H1 (cell line): ENCODE measurements around the gene INPP5A. TPM values are rescaled to one million over a fixed set of nuclear protein-coding genes. Genes with fewer than 3 reads are reported as not detected.

Experiments
- CTCF ChIA-PET: fragments of 300-600 bp; sonication (Branson Sonifier 250); formaldehyde crosslinking; loops from one replicate; lab custom pipeline; 2021; ENCODE audit not compliant: partially characterized antibody; lab: Charles Lee
- POLR2A ChIA-PET: fragments of 300-600 bp; sonication (Branson Sonifier 250); formaldehyde crosslinking; loops from one replicate; lab custom pipeline; 2021; ENCODE audit warnings: inconsistent platforms; ENCODE audit not compliant: partially characterized antibody; lab: Charles Lee
- DNase-seq, 2 experiments: peaks; one replicate each; pipeline versions ENCODE4 v3.0.0 to v3.0.0-alpha.2; 2010 to 2022; ENCODE audit warnings: low spot score in 2 of 2, low read depth in 1 of 2, mixed read lengths in 1 of 2
- FAIRE-seq: peaks from 2 replicates; lab custom pipeline; 2011; peaks lifted over from hg19 to GRCh38; lab: Jason Lieb, UNC
- H2AFZ ChIP-seq: 2 replicates; pipeline ENCODE4 v1.8.1; 2012; ENCODE audit warnings: low read length, inconsistent platforms
- H2AK5ac ChIP-seq: 2 replicates; pipeline ENCODE4 v1.6.1; 2013; ENCODE audit warnings: low read depth, low read length
- H2BK120ac ChIP-seq: replicated peaks from 2 replicates; pipeline ENCODE3; 2013; ENCODE audit warnings: low read depth, low read length, inconsistent platforms
- H2BK12ac ChIP-seq: 2 replicates; pipeline ENCODE4 v1.6.1; 2013; ENCODE audit warnings: low read depth, low read length
- H2BK15ac ChIP-seq: 2 replicates; pipeline ENCODE4 v1.6.1; 2013; ENCODE audit warnings: low read length
- H2BK20ac ChIP-seq: 2 replicates; pipeline ENCODE4 v1.6.1; 2013; ENCODE audit warnings: low read length
- H2BK5ac ChIP-seq: 2 replicates; pipeline ENCODE4 v1.6.1; 2013; ENCODE audit warnings: low read depth, low read length
- H3K14ac ChIP-seq: 2 replicates; pipeline ENCODE4 v1.6.1; 2013; ENCODE audit warnings: inconsistent platforms; ENCODE audit not compliant: insufficient read length
- H3K18ac ChIP-seq: 2 replicates; pipeline ENCODE4 v1.6.1; 2013; ENCODE audit warnings: low read length; ENCODE audit errors: extremely low read depth
- H3K23ac ChIP-seq: 2 replicates; pipeline ENCODE4 v1.6.1; 2013; ENCODE audit warnings: inconsistent platforms; ENCODE audit not compliant: insufficient read length
- H3K23me2 ChIP-seq: 2 replicates; pipeline ENCODE4 v1.6.1; 2013; ENCODE audit warnings: low read depth, low read length
- H3K27ac ChIP-seq: 2 replicates; pipeline ENCODE4 v1.6.1; 2011; ENCODE audit warnings: low read depth, low read length, inconsistent platforms
- H3K27me3 ChIP-seq, 4 experiments: replicated peaks in 1 of 4; 1 replicate in 1 of 4; 2 replicates in 3 of 4; pipeline versions ENCODE4 v1.6.1 to v1.8.1; 2011 to 2013; ENCODE audit warnings: low read length in 3 of 4, mild to moderate bottlenecking in 3 of 4, inconsistent platforms in 2 of 4, mixed read lengths in 2 of 4, moderate library complexity in 1 of 4; ENCODE audit not compliant: control insufficient read depth in 3 of 4, insufficient read depth in 3 of 4; ENCODE audit errors: extremely low read depth in 1 of 4
- H3K36me3 ChIP-seq, 4 experiments: 2 replicates each; pipeline versions ENCODE4 v1.6.1 to v1.8.1; 2011 to 2013; ENCODE audit warnings: mild to moderate bottlenecking in 4 of 4, low read length in 3 of 4, moderate library complexity in 2 of 4, control low read depth in 1 of 4, inconsistent platforms in 1 of 4; ENCODE audit not compliant: insufficient read depth in 4 of 4, control insufficient read depth in 2 of 4
- H3K4ac ChIP-seq: replicated peaks from 2 replicates; pipeline ENCODE3; 2013; ENCODE audit warnings: low read length, low read depth, mixed read lengths, inconsistent platforms; ENCODE audit not compliant: insufficient read length
- H3K4me1 ChIP-seq, 4 experiments: replicated peaks in 1 of 4; 1 replicate in 1 of 4; 2 replicates in 3 of 4; pipeline versions ENCODE4 v1.6.1 to v1.8.1; 2011 to 2013; ENCODE audit warnings: low read length in 3 of 4, inconsistent platforms in 2 of 4, mixed read lengths in 1 of 4; ENCODE audit not compliant: insufficient read depth in 4 of 4, control insufficient read depth in 3 of 4
- H3K4me2 ChIP-seq, 2 experiments: 2 replicates each; pipeline versions ENCODE4 v1.6.1 to v1.8.1; 2011 to 2013; ENCODE audit warnings: low read depth in 2 of 2, low read length in 2 of 2, control low read depth in 1 of 2, inconsistent platforms in 1 of 2, mild to moderate bottlenecking in 1 of 2; ENCODE audit not compliant: insufficient read depth in 1 of 2
- H3K4me3 ChIP-seq, 4 experiments: fragments of 200-600, 300-600 bp in 1 of 4; sonication (generic), shearing (Covaris generic), sonication (Bioruptor Twin) in 1 of 4; 2 replicates each; pipeline versions ENCODE4 v1.5.1 to v1.8.1; 2011 to 2016; ENCODE audit warnings: low read length in 4 of 4, low read depth in 3 of 4, control low read depth in 2 of 4, inconsistent platforms in 2 of 4, mild to moderate bottlenecking in 2 of 4, mixed read lengths in 1 of 4, moderate library complexity in 1 of 4; ENCODE audit not compliant: insufficient read depth in 2 of 4; ENCODE audit errors: extremely low read depth in 1 of 4
- H3K56ac ChIP-seq: replicated peaks from 2 replicates; pipeline ENCODE3; 2013; ENCODE audit warnings: low read depth, mild to moderate bottlenecking, mixed read lengths, low read length, inconsistent platforms; ENCODE audit not compliant: insufficient read length
- H3K79me1 ChIP-seq: 2 replicates; pipeline ENCODE4 v1.6.1; 2013; ENCODE audit warnings: low read depth, low read length, control low read depth
- H3K79me2 ChIP-seq, 2 experiments: 2 replicates each; pipeline versions ENCODE4 v1.6.1 to v1.8.1; 2012 to 2013; ENCODE audit warnings: low read length in 2 of 2, mild to moderate bottlenecking in 2 of 2, inconsistent platforms in 1 of 2; ENCODE audit not compliant: insufficient read depth in 2 of 2, control insufficient read depth in 1 of 2
- H3K9ac ChIP-seq, 4 experiments: replicated peaks in 1 of 4; 1 replicate in 1 of 4; 2 replicates in 3 of 4; pipeline versions ENCODE4 v1.6.1 to v1.8.1; 2011 to 2013; ENCODE audit warnings: low read depth in 3 of 4, low read length in 3 of 4, control low read depth in 2 of 4, mild to moderate bottlenecking in 2 of 4, moderate library complexity in 2 of 4, inconsistent platforms in 1 of 4; ENCODE audit errors: extremely low read depth in 1 of 4
- H3K9me3 ChIP-seq, 2 experiments: 2 replicates each; pipeline versions ENCODE4 v1.6.1 to v1.8.1; 2012 to 2013; ENCODE audit warnings: mild to moderate bottlenecking in 2 of 2, moderate library complexity in 2 of 2, control low read depth in 1 of 2, inconsistent platforms in 1 of 2, low read depth in 1 of 2, low read length in 1 of 2, mixed read lengths in 1 of 2; ENCODE audit not compliant: insufficient read depth in 2 of 2
- H4K20me1 ChIP-seq, 2 experiments: replicated peaks in 1 of 2; 2 replicates each; pipeline versions ENCODE3 to v1.8.1; 2011 to 2013; ENCODE audit warnings: inconsistent platforms in 2 of 2, low read length in 2 of 2, mild to moderate bottlenecking in 1 of 2; ENCODE audit not compliant: insufficient read depth in 2 of 2, control insufficient read depth in 1 of 2
- H4K5ac ChIP-seq: 2 replicates; pipeline ENCODE4 v1.6.1; 2013; ENCODE audit warnings: low read length, low read depth, mixed read lengths, inconsistent platforms; ENCODE audit not compliant: insufficient read length
- H4K8ac ChIP-seq: 2 replicates; pipeline ENCODE4 v1.8.0; 2013; ENCODE audit warnings: mild to moderate bottlenecking, moderate library complexity, low read length, inconsistent platforms; ENCODE audit not compliant: insufficient read depth; ENCODE audit errors: extremely low read depth
- H4K91ac ChIP-seq: replicated peaks from 2 replicates; pipeline ENCODE3; 2013; ENCODE audit warnings: low read length, mixed read lengths, inconsistent platforms; ENCODE audit not compliant: insufficient read length
- BRCA1 ChIP-seq: IDR thresholded peaks from 2 replicates; pipeline ENCODE4 v1.6.1; 2012; ENCODE audit warnings: low read depth, low read length, improper control_type of control experiment
- CBX8 ChIP-seq: fragments of 300-800, 300-1000 bp; sonication (generic); IDR thresholded peaks from 2 replicates; pipeline ENCODE4 v1.7.1; 2016; ENCODE audit warnings: low read depth, low read length, borderline replicate concordance
- CTBP2 ChIP-seq: IDR thresholded peaks from 2 replicates; pipeline ENCODE4 v1.7.0; 2011; ENCODE audit warnings: borderline replicate concordance, mild to moderate bottlenecking, moderate library complexity, mixed read lengths, low read length; ENCODE audit not compliant: insufficient read depth, insufficient read length
- HDAC2 ChIP-seq, 2 experiments: fragments of 300-600 bp in 1 of 2; sonication (generic) in 1 of 2; IDR thresholded peaks; 2 replicates each; pipeline ENCODE4 v1.6.1; 2011 to 2012; ENCODE audit warnings: low read depth in 2 of 2, low read length in 2 of 2, mild to moderate bottlenecking in 2 of 2, moderate library complexity in 2 of 2, borderline replicate concordance in 1 of 2, inconsistent platforms in 1 of 2
- KDM4A ChIP-seq: IDR thresholded peaks from one replicate; pipeline ENCODE4 v1.7.1; 2012; ENCODE audit warnings: low read depth, mild to moderate bottlenecking, moderate library complexity, low read length, inconsistent platforms; ENCODE audit not compliant: severe bottlenecking
- POU5F1 ChIP-seq: IDR thresholded peaks from 2 replicates; pipeline ENCODE4 v1.6.1; 2011; ENCODE audit warnings: low read depth, mild to moderate bottlenecking, low read length, moderate library complexity
- RFX5 ChIP-seq: IDR thresholded peaks from 2 replicates; pipeline ENCODE4 v1.6.1; 2011; ENCODE audit warnings: low read depth, low read length, improper control_type of control experiment, borderline replicate concordance
- SIX5 ChIP-seq: IDR thresholded peaks from 2 replicates; pipeline ENCODE4 v1.6.1; 2011; ENCODE audit warnings: mild to moderate bottlenecking, low read depth, low read length
- SUZ12 ChIP-seq: fragments of 200-600 bp; sonication (generic); IDR thresholded peaks from 2 replicates; pipeline ENCODE4 v1.6.1; 2012; ENCODE audit warnings: mild to moderate bottlenecking, inconsistent platforms, low read length, moderate library complexity, mixed read lengths
- TAF7 ChIP-seq: optimal IDR thresholded peaks from 2 replicates; pipeline ENCODE3; 2011; ENCODE audit warnings: low read depth, mild to moderate bottlenecking, inconsistent platforms, low read length, moderate library complexity, borderline replicate concordance
- WGBS, 2 experiments: shearing (Covaris generic) in 1 of 2; methylation state at CpG; one replicate each; pipeline versions ENCODE4 v1.1.6 to v1.1.7; 2013 to 2015; ENCODE audit warnings: low lambda C conversion rate in 2 of 2, mixed read lengths in 2 of 2, inconsistent platforms in 1 of 2, low coverage in 1 of 2, missing lambda C conversion rate in 1 of 2; ENCODE audit not compliant: insufficient replicate concordance in 2 of 2, insufficient coverage in 1 of 2, insufficient read length in 1 of 2; ENCODE audit errors: extremely low coverage in 1 of 2, missing lambda C conversion rate in 1 of 2; 5-methylcytosine and 5-hydroxymethylcytosine counted together
- polyA plus RNA-seq, 7 experiments: library from polyadenylated mRNA; depleted of rRNA in 3 of 7; stranded (reverse) in 5 of 7; unstranded in 2 of 7; fragments of >200 nt in 5 of 7; fragments of 200-250 nt in 2 of 7; gene quantifications; 1 replicate in 5 of 7; 2 replicates in 1 of 7; 4 replicates in 1 of 7; pipeline versions ENCODE4 v1.2.1 to v1.2.3, GENCODE V29; 2011 to 2013; ENCODE audit warnings: missing spikeins in 2 of 7, mixed read lengths in 2 of 7
- total RNA-seq: library from RNA; stranded (reverse); fragmentation: NEBNext Ultra II Directional; extraction: Animal tissue kit (Norgen Biotek cat#: 25700); gene quantifications from 2 replicates; pipeline ENCODE4 v1.2.1, GENCODE V29; 2021

Gene INPP5A
- total and polyA plus RNA-seq, 2 of the 8 experiments (the other 6 are each of a cell fraction or from before 2014, with no cell fraction given) = 19.7 to 27.5 TPM

- DNase-seq = no peak
- H4K20me1 ChIP-seq = peaks cover 0 to 1% of the 10 kb centered on the region in 2 experiments
- no peaks in the 10 kb centered on the region; the same call in 1 of the 2 replicates for H3K79me1 ChIP-seq
- POLR2A ChIA-PET = interaction anchor here (0.8 kb wide), 1 partner anchor 89 kb away, joined by 3 read pairs; no protein-coding TSS in a partner anchor
- H3K4me3 ChIP-seq = no peak overlapping the region
- H3K56ac ChIP-seq = no peak overlapping the region
- CTCF ChIA-PET = interaction anchor here (1.0 to 1.5 kb wide), 3 partner anchors 13 to 91 kb away, joined by 3 to 5 read pairs (median 3); no protein-coding TSS in a partner anchor
- peak overlapping the region; percentile 55 for H4K91ac ChIP-seq
- no peak overlapping the region for H3K14ac ChIP-seq
- no peak overlapping the region for H2AK5ac ChIP-seq
- no peaks in the 10 kb centered on the region for H3K27me3 ChIP-seq
- H4K5ac ChIP-seq = no peak overlapping the region
- no peaks in the 10 kb centered on the region for H3K23me2 ChIP-seq
- H2BK120ac ChIP-seq = no peak overlapping the region
- peak overlapping the region; percentile 51 for H3K4ac ChIP-seq
- no peak overlapping the region for H3K27ac ChIP-seq
- H2BK5ac ChIP-seq = no peak overlapping the region
- no peak overlapping the region for H2BK15ac ChIP-seq
- H3K18ac ChIP-seq = peak overlapping the region; percentile 88; the same call in 1 of the 2 replicates
- H2BK12ac ChIP-seq = no peak overlapping the region
- H3K23ac ChIP-seq = no peak overlapping the region
- no peak overlapping the region for H2BK20ac ChIP-seq
- H3K9me3 ChIP-seq = no peaks in the 10 kb centered on the region
- no peak overlapping the region for H3K9ac ChIP-seq
- no peak overlapping the region for H3K4me2 ChIP-seq
- H2AFZ ChIP-seq = no peak overlapping the region
- H3K79me2 ChIP-seq = no peaks in the 10 kb centered on the region
- FAIRE-seq = no peak
- peaks cover 0 to 38% (median 11%) of the 10 kb centered on the region in 4 experiments; a peak in 6 of 7 replicates for H3K4me1 ChIP-seq
- no peaks in the 10 kb centered on the region for H3K36me3 ChIP-seq
- WGBS, 2 experiments = 89% methylated on average over 13 of the region's 13 CpGs; no CpG with 5 or more reads in 1 of the 2 experiments
- no peak for TF ChIP-seq SUZ12
- TF ChIP-seq SIX5 = no peak
- TF ChIP-seq POU5F1 = no peak
- no peak for TF ChIP-seq TAF7
- no peak for TF ChIP-seq HDAC2 (IDR thresholded peaks at IDR 0.05; ENCODE audit: borderline replicate concordance in 1 of 2, low read depth in 2 of 2, low read length in 2 of 2)
- TF ChIP-seq RFX5 = no peak
- TF ChIP-seq BRCA1 = no peak
- TF ChIP-seq CBX8 = no peak
- TF ChIP-seq KDM4A = no peak
- TF ChIP-seq CTBP2 = no peak
- TF ChIP-seq, all 59 proteins: peak for 0
- 0 out of 2 replicates have a peak overlapping the region, but pooled peaks have one; percentile 40 for H4K8ac ChIP-seq
Observed at GRCh38 chr10:132745971-132746370, 208.4 kb downstream of the INPP5A start.
